Measurements from ENCODE around the gene DNAJC10.

The DNAJC10 gene

GRCh38 chr2:182792441-182792840 is 76.4 kb downstream of the DNAJC10 start:
- DNase-seq (ENCODE audit: low read depth) = no peak

- DNase-seq (ENCODE audit: low read depth) = no peak
Measured at GRCh38 chr2:182798736-182799135, 82.7 kb downstream of the DNAJC10 start.

- DNase-seq (ENCODE audit: low read depth) = no peak
Measured at GRCh38 chr2:182804128-182804527, 88.1 kb downstream of the DNAJC10 start.

GRCh38 chr2:182807319-182807718 is 91.3 kb downstream of the DNAJC10 start:
- DNase-seq (ENCODE audit: low read depth) = no peak

GRCh38 chr2:182810087-182810486 is 94.0 kb downstream of the DNAJC10 start:
- DNase-seq (ENCODE audit: low read depth) = no peak

- DNase-seq (ENCODE audit: low read depth) = no peak
Measured at GRCh38 chr2:182814380-182814779, 98.3 kb downstream of the DNAJC10 start.

GRCh38 chr2:182814804-182815203 is 98.7 kb downstream of the DNAJC10 start:
- no peak for DNase-seq (ENCODE audit: low read depth)

- DNase-seq (ENCODE audit: low read depth) = peak; percentile 15
Measured at GRCh38 chr2:182816866-182817265, 100.8 kb downstream of the DNAJC10 start.

GRCh38 chr2:182817558-182817957 is 101.5 kb downstream of the DNAJC10 start:
- DNase-seq (ENCODE audit: low read depth) = no peak

GRCh38 chr2:182818501-182818900 is 102.4 kb downstream of the DNAJC10 start:
- no peak for DNase-seq (ENCODE audit: low read depth)

- DNase-seq (ENCODE audit: low read depth) = no peak
Measured at GRCh38 chr2:182818925-182819324, 102.9 kb downstream of the DNAJC10 start.

GRCh38 chr2:182819412-182819811 is 103.4 kb downstream of the DNAJC10 start:
- no peak for DNase-seq (ENCODE audit: low read depth)

- peak; percentile 19 for DNase-seq (ENCODE audit: low read depth)
Measured at GRCh38 chr2:182821182-182821581, 105.1 kb downstream of the DNAJC10 start.

GRCh38 chr2:182822733-182823132 is 106.7 kb downstream of the DNAJC10 start:
- DNase-seq (ENCODE audit: low read depth) = no peak

- no peak for DNase-seq (ENCODE audit: low read depth)
Measured at GRCh38 chr2:182824056-182824766, 108.2 kb downstream of the DNAJC10 start.

GRCh38 chr2:182824767-182825158 is 108.7 kb downstream of the DNAJC10 start:
- no peak for DNase-seq (ENCODE audit: low read depth)

- DNase-seq (ENCODE audit: low read depth) = no peak
Measured at GRCh38 chr2:182826064-182826463, 110.0 kb downstream of the DNAJC10 start.

- DNase-seq (ENCODE audit: low read depth) = no peak
Measured at GRCh38 chr2:182826496-182826895, 110.4 kb downstream of the DNAJC10 start.

GRCh38 chr2:182827182-182827879 is 111.3 kb downstream of the DNAJC10 start:
- peak; percentile 4 for DNase-seq (ENCODE audit: low read depth)

GRCh38 chr2:182831101-182831500 is 115.0 kb downstream of the DNAJC10 start:
- DNase-seq (ENCODE audit: low read depth) = no peak

GRCh38 chr2:182831921-182832320 is 115.9 kb downstream of the DNAJC10 start:
- no peak for DNase-seq (ENCODE audit: low read depth)

GRCh38 chr2:182833084-182833854 is 117.2 kb downstream of the DNAJC10 start:
- no peak for DNase-seq (ENCODE audit: low read depth)

GRCh38 chr2:182834293-182834692 is 118.2 kb downstream of the DNAJC10 start:
- DNase-seq (ENCODE audit: low read depth) = no peak

Data from iris pigment epithelial cell (primary cell).